DND-41 (cell line): ENCODE measurements around the gene SAFB2.

Source experiments
- ATAC-seq: fragments of 200-7000 bp; cut with Tn5 transposase; 3 replicates; pipeline ENCODE4 v1.9.1; 2021; ENCODE audit warnings: low read depth; ENCODE audit not compliant: insufficient read depth
- DNase-seq: peaks from one replicate; pipeline ENCODE4 v3.0.0-alpha.2; 2020
- H2AFZ ChIP-seq: 2 replicates; pipeline ENCODE4 v1.6.0; 2012; ENCODE audit warnings: low read depth, low read length
- H3K27ac ChIP-seq: 2 replicates; pipeline ENCODE4 v1.5.1; 2012; ENCODE audit warnings: low read length, inconsistent platforms
- H3K27me3 ChIP-seq: fragments of 200-600 bp; sonication (generic); 2 replicates; pipeline ENCODE4 v1.6.0; 2012; ENCODE audit warnings: low read length, mild to moderate bottlenecking, inconsistent platforms; ENCODE audit not compliant: insufficient read depth, poor library complexity
- H3K36me3 ChIP-seq: 2 replicates; pipeline ENCODE4 v1.5.1; 2012; ENCODE audit warnings: low read length, inconsistent platforms; ENCODE audit not compliant: insufficient read depth
- H3K4me1 ChIP-seq: 2 replicates; pipeline ENCODE4 v1.5.1; 2012; ENCODE audit warnings: mild to moderate bottlenecking, low read length; ENCODE audit not compliant: insufficient read depth
- H3K4me2 ChIP-seq: 2 replicates; pipeline ENCODE4 v1.6.0; 2012; ENCODE audit warnings: mild to moderate bottlenecking, moderate library complexity, low read length, inconsistent platforms; ENCODE audit not compliant: insufficient read depth
- H3K4me3 ChIP-seq, 2 experiments: fragments of 200-600 bp in 1 of 2; shearing (Covaris generic) in 1 of 2; 2 replicates each; pipeline ENCODE4 v1.5.1; 2012 to 2016; ENCODE audit warnings: inconsistent platforms in 2 of 2, low read length in 2 of 2, mild to moderate bottlenecking in 2 of 2, low read depth in 1 of 2, moderate library complexity in 1 of 2
- H3K79me2 ChIP-seq: 2 replicates; pipeline ENCODE4 v1.6.0; 2012; ENCODE audit warnings: low read length, inconsistent platforms; ENCODE audit not compliant: insufficient read depth
- H3K9ac ChIP-seq: 2 replicates; pipeline ENCODE4 v1.6.0; 2012; ENCODE audit warnings: low read depth, mild to moderate bottlenecking, inconsistent platforms, low read length, moderate library complexity
- H3K9me3 ChIP-seq: 2 replicates; pipeline ENCODE4 v1.5.1; 2012; ENCODE audit warnings: low read length, moderate library complexity, mild to moderate bottlenecking, inconsistent platforms; ENCODE audit not compliant: insufficient read depth, severe bottlenecking
- H4K20me1 ChIP-seq: 2 replicates; pipeline ENCODE4 v1.6.0; 2012; ENCODE audit warnings: low read length; ENCODE audit not compliant: insufficient read depth
- CTCF ChIP-seq: IDR thresholded peaks from 2 replicates; pipeline ENCODE4 v1.5.1; 2012; ENCODE audit warnings: borderline replicate concordance, low read length, moderate library complexity, mild to moderate bottlenecking; ENCODE audit not compliant: poor library complexity, severe bottlenecking; ENCODE audit errors: extremely low read depth
- EZH2 ChIP-seq: IDR thresholded peaks from 3 replicates; pipeline ENCODE4 v1.6.1; 2012; ENCODE audit warnings: borderline replicate concordance, low read depth, mild to moderate bottlenecking, moderate library complexity, low read length, inconsistent platforms; ENCODE audit not compliant: severe bottlenecking

The SAFB2 gene

GRCh38 chr19:5593343-5594255, 29.0 kb downstream of the SAFB2 start:
- no peak overlapping the region for H3K9ac ChIP-seq
- peaks cover 54% of the 10 kb centered on the region for H4K20me1 ChIP-seq
- H3K27ac ChIP-seq, result no peak overlapping the region
- H2AFZ ChIP-seq, result no peak overlapping the region
- H3K4me3 ChIP-seq, result no peak overlapping the region
- no peaks in the 10 kb centered on the region for H3K4me1 ChIP-seq
- peaks cover 98% of the 10 kb centered on the region for H3K36me3 ChIP-seq
- no peaks in the 10 kb centered on the region for H3K27me3 ChIP-seq
- DNase-seq, result no peak
- TF ChIP-seq CTCF, result no peak
- TF ChIP-seq EZH2, result no peak
- no peak overlapping the region for H3K4me2 ChIP-seq
- H3K79me2 ChIP-seq, result peaks cover 6% of the 10 kb centered on the region; the same call in 1 of the 2 replicates
- ATAC-seq, result no peak
- no peaks in the 10 kb centered on the region for H3K9me3 ChIP-seq

DNA sequence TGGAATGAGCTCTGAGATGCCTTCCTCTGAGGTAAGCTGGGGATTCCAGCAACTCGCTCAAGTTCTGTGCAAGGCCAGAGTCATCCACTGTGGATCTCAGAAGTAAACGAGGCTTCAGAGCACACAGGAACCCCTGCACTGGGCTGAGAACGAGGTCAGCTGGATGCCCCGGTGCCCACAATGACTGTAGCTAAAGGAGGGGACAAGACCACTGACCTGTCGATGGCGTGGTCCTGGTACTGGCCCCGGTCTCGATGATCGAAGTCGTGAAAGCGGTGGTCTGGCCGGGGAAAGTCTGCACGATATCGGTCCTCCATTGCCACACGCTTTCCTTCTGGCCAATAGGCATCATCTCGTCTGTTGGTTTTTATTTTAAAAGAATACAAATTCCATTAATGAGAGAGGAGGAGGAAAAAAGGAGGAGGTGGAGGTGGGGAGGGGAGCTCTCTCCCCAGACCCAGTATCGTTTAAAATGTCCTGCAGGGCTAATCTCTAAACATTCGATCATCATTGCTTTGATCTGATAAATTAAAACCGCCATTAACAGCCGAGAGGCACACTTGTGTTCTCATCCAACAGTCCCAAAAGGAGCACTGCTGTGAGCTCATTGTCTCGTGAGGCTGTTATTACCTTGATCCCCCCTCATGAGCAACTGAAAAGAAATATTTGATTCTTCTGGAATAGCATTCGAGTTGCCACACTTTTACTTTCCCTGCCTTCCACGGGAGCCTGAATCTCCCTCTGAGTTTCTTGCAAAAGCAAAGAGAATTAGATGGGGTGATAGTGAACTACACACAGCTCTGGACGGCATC, 29.8 kb downstream of the SAFB2 start:
- Histone ChIP-seq H3K9me3 (no peaks in the 10 kb centered on the region), H3K27me3 (no peaks in the 10 kb centered on the region), H3K9ac (no peak overlapping the region), H3K36me3 (peaks cover 98% of the 10 kb centered on the region), H3K27ac (no peak overlapping the region), H3K79me2 (peaks cover 6% of the 10 kb centered on the region; the same call in 1 of the 2 replicates), H2AFZ (no peak overlapping the region), H3K4me3 (no peak overlapping the region), H3K4me1 (no peaks in the 10 kb centered on the region), H4K20me1 (peaks cover 60% of the 10 kb centered on the region), H3K4me2 (no peak overlapping the region)
- ATAC-seq (no peak), DNase-seq (no peak)
- TF ChIP-seq CTCF (no peak), EZH2 (no peak)

- Histone ChIP-seq H3K9me3 (no peaks in the 10 kb centered on the region), H4K20me1 (peaks cover 58% of the 10 kb centered on the region), H3K9ac (no peak overlapping the region), H3K79me2 (0 out of 2 replicates have a peak, but pooled peaks cover 4% of the 10 kb centered on the region), H2AFZ (no peak overlapping the region), H3K4me1 (no peaks in the 10 kb centered on the region), H3K4me3 (no peak overlapping the region), H3K4me2 (no peak overlapping the region), H3K36me3 (peaks cover 98% of the 10 kb centered on the region), H3K27me3 (no peaks in the 10 kb centered on the region), H3K27ac (no peak overlapping the region)
- TF ChIP-seq CTCF (no peak), EZH2 (no peak)
- ATAC-seq (no peak), DNase-seq (no peak)
Measured at GRCh38 chr19:5591476-5591875, 31.1 kb downstream of the SAFB2 start.
